Fibroblast of peridontal ligament (primary cell): ENCODE data around the gene PCDHGA5.
"Not testable (repeated sequence)": the region's sequence is repeated elsewhere in the genome, so short reads cannot be mapped to it uniquely, and the experiment has no call there.

Experiments used
- DNase-seq: peaks from one replicate; pipeline ENCODE4 v3.0.0-alpha.2; 2010; ENCODE audit errors: extremely low read depth

The PCDHGA5 gene

DNA sequence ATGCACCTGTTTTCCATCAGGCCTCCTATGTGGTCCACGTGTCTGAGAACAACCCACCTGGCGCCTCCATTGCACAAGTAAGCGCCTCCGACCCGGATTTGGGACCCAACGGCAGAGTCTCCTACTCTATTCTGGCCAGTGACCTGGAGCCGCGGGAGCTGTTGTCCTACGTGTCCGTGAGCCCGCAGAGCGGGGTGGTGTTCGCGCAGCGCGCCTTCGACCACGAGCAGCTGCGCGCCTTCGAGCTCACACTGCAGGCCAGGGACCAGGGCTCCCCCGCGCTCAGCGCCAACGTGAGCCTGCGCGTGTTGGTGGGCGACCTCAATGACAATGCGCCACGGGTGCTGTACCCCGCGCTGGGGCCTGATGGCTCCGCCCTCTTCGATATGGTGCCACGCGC, 12.4 kb upstream of the PCDHGA5 start:
- no peak for DNase-seq

DNA sequence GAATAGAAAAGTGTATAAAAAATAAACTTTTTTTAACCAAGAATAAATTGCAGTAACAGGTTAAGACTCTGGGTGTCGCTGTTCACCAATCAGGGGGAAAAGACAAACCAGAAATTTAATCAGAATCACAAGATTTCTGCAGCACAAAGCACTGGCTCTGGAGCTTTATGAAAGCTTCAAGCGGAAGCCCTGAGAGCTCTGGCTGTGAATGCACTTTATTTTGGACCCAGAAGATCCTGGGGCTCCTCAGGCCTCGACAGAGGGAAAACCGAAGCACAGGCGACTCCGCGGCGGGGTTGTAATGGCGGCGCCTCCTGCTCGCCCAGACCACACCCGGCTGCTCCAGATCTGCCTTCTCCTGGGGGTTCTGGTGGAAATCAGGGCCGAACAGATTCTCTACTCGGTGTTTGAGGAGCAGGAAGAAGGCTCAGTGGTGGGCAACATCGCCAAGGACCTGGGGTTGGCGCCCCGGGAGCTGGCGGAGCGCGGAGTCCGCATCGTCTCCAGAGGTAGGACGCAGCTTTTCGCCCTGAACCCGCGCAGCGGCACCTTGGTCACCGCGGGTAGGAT, 9.0 kb upstream of the PCDHGA5 start, which contains the start of gene PCDHGA4:
TSS of gene PCDHGA4 (plus strand) at position 122 of the 570 bp plus-strand sequence. CDS start at position 209, 87 bp downstream.
- DNase-seq, result peak; percentile 60

DNA sequence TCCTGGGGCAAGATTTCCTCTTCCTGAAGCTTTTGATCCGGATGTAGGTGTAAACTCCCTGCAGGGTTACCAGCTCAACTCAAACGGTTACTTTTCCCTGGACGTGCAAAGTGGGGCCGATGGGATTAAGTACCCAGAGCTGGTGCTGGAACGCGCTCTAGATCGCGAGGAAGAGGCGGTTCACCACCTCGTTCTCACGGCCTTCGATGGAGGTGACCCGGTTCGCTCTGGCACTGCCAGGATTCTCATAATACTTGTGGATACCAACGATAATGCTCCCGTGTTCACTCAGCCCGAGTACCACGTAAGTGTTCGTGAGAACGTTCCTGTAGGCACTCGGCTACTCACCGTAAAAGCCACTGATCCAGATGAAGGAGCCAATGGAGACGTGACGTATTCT, 8.3 kb upstream of the PCDHGA5 start:
- no peak for DNase-seq

DNA sequence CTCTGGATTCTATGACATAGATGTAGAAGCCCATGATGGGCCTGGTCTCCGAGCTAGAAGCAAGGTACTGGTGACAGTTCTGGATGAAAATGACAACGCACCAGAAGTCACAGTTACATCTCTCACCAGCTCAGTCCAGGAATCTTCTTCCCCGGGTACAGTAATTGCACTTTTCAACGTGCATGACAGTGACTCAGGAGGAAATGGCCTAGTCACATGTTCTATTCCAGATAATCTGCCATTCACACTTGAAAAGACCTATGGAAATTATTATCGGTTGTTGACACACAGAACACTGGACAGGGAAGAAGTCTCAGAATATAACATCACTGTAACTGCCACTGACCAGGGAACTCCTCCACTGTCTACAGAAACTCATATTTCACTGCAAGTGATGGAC, 7.8 kb upstream of the PCDHGA5 start:
- DNase-seq, result no peak

DNA sequence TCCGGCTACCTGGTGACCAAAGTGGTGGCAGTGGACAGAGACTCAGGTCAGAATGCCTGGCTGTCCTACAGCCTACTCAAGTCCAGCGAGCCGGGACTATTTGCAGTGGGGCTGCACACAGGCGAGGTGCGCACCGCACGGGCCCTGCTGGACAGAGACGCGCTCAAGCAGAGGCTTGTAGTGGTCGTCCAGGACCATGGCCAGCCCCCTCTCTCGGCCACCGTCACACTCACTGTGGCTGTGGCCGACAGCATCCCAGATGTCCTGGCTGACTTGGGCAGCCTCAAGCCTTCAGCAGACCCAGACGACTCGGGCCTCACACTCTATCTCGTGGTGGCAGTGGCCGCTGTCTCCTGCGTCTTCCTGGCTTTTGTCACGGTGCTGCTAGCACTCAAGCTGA, 7.0 kb upstream of the PCDHGA5 start:
- DNase-seq, result no peak

DNA sequence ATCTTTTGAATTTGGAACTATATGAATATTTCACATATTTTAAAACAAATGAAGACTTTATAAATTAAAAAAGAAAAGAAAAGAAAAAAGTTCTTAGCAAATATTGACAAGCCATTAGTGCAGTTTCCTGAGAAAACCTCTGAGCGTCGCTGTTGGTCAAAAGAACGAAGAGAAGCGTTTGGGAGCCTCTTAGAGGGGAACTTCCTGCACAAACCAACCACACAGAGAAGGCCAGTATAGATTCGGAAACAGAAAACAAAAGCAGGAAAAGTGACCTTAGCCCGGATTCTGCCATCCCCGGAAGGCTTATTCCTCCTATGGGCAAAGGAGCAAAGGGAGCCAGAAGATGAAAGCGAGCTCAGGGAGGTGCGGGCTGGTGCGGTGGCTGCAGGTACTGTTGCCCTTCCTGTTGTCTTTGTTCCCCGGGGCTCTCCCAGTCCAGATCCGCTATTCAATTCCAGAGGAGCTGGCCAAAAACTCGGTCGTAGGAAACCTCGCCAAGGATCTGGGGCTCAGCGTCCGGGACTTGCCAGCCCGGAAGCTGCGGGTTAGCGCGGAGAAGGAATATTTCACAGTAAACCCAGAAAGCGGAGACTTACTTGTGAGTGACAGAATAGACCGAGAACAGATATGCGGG, 4.1 kb upstream of the PCDHGA5 start, which contains the start of gene PCDHGB2:
TSS of gene PCDHGB2 (plus strand) at position 205 of the 637 bp plus-strand sequence. CDS start at position 347, 142 bp downstream.
- DNase-seq, result peak; percentile 57

DNA sequence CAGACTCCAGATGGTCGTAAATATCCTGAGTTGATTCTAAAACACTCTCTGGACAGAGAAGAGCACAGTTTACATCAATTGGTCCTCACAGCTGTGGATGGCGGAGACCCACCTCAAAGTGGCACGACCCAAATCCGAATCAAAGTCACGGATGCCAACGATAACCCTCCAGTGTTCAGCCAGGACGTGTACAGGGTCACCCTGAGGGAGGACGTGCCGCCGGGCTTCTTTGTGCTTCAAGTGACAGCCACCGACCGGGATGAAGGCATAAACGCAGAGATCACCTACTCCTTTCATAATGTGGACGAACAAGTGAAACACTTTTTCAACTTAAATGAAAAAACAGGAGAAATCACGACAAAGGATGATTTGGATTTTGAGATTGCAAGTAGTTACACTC, 3.3 kb upstream of the PCDHGA5 start:
- DNase-seq, result no peak

DNA sequence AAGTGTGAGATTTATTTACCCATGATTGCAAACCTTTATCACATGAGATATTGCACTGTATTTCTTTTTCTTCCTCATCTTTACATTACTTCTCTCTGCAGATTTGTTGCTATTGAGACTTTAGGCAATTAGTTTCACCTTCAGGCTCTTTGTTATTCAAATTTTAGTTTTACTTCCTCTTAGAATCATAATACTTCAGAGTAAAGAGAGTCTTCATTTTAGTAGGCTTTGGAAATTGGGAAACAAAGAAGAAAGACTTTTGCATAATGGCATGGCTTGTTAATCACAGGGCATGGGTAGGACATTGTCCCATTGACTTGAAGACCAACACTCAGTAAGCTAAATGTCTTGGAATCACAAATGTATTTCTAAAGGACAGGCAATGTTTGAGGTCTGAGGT, 1.2 kb upstream of the PCDHGA5 start:
- no peak for DNase-seq

DNA sequence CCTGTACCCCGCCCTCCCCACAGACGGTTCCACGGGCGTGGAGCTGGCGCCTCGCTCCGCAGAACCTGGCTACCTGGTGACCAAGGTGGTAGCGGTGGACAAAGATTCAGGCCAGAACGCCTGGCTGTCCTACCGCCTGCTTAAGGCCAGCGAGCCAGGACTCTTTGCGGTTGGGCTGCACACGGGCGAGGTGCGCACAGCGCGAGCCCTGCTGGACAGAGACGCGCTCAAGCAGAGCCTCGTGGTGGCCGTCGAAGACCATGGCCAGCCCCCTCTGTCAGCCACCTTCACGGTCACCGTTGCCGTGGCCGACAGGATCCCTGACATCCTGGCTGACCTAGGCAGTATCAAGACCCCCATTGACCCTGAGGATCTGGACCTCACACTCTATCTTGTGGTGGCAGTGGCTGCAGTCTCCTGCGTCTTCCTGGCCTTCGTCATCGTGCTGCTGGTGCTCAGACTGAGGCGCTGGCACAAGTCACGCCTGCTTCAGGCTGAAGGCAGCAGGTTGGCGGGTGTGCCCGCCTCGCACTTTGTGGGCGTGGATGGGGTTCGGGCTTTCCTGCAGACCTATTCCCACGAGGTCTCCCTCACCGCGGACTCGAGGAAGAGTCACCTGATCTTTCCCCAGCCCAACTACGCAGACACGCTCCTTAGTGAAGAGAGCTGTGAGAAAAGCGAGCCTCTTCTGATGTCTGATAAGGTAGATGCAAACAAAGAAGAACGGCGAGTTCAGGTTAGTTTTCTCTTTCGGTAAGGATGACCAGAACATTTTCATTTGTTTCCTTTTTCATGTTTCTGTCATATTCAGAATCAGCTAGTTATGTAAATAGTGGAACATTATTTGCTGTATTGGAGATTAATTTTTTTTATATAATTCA, 2.3 kb downstream of the PCDHGA5 start:
- DNase-seq, result no peak

DNA sequence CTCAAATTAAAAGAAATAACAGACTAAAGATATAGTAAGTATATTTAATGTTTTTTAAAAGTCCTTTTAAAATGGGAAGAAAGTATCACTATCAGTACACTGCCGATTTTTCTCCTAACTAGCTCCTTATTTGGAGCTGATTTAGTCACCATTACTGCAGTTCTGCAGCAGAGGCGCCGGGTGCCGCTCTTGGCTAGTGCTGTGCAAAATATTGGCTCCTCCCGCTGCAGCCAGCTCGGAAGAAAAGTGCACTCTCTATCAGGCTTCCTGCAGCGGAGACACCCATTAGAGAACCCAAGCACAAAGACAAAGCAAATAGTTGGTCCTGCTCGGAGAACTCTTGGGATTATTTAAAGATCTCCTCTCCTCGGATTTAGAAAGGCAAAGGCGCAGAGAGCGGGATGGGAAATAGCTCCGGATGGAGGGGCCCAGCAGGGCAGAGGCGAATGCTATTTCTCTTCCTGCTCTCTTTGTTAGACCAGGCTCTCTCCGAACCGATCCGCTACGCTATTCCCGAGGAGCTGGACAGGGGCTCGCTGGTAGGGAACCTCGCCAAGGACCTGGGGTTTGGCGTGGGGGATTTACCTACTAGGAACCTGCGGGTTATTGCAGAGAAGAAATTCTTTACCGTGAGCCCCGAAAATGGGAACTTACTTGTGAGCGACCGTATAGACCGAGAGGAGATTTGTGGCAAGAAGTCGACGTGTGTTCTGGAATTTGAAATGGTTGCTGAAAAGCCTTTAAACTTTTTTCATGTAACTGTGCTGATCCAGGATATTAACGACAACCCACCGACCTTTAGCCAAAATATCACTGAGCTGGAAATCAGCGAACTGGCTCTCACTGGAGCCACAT, 6.3 kb downstream of the PCDHGA5 start, which contains the start of gene PCDHGB3:
TSS of gene PCDHGB3 (plus strand) at position 249 of the 855 bp plus-strand sequence. CDS start at position 402, 153 bp downstream.
- peak; percentile 38 for DNase-seq

DNA sequence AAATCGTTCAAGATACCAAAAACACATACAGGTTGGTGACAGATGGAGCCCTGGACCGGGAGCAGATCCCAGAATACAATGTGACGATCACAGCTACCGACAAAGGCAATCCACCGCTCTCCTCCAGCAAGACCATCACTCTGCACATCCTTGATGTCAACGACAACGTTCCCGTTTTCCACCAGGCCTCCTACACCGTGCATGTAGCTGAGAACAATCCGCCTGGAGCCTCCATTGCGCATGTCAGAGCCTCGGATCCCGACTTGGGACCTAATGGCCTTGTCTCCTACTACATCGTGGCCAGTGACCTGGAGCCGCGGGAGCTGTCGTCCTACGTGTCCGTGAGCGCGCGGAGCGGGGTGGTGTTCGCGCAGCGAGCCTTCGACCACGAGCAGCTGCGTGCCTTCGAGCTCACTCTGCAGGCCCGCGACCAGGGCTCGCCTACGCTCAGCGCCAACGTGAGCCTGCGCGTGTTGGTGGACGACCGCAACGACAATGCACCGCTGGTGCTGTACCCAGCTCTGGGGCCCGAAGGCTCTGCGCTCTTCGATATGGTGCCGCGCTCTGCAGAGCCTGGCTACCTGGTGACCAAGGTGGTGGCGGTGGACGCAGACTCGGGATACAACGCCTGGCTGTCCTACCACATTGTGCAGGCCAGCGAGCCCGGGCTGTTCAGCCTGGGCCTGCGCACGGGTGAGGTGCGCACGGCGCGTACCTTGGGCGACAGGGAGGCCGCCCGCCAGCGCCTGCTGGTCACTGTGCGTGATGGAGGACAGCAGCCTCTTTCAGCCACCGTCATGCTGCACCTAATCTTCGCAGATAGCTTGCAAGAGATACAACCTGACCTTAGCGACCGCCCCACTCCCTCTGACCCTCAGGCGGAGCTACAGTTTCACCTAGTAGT, 7.9 kb downstream of the PCDHGA5 start:
- no peak for DNase-seq

DNA sequence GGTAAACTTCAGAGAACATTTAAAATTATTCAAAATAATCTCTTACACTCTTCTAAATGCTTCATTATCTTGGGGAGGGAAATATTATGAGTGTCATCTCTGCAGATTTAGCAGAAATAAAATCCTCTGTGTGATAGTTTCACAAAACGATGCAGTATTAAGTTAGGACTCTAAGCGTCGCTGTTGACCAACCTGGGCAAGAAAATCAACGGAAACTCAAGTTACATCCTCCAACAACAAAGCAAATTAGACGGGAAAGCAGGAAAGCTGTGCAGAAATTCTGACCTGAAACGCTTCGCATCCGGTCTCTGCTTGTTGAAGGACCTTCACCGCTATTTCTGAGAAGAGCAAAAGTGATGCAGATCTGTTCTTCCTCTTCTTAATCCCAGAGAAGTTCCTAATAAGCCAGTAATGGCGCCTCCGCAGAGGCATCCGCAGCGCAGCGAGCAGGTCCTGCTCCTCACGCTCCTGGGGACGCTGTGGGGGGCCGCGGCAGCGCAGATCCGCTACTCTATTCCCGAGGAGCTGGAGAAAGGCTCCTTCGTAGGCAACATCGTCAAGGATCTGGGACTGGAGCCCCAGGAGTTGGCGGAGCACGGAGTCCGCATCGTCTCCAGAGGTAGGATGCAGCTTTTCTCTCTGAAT, 9.8 kb downstream of the PCDHGA5 start, which contains the start of gene PCDHGA6:
TSS of gene PCDHGA6 (plus strand) at position 219 of the 645 bp plus-strand sequence. CDS start at position 412, 193 bp downstream.
- peak; percentile 49 for DNase-seq

DNA sequence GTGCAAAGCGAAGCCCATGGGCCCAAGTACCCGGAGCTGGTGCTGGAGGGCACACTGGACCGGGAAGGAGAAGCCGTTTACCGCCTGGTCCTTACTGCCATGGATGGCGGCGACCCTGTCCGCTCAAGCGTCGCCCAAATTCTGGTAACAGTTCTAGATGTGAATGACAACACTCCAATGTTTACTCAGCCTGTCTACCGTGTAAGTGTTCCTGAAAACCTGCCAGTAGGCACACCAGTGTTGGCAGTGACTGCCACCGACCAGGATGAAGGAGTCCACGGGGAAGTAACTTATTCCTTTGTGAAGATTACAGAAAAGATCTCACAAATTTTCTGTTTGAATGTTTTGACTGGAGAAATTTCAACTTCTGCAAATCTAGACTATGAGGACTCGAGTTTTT, 10.7 kb downstream of the PCDHGA5 start:
- DNase-seq, result no peak

DNA sequence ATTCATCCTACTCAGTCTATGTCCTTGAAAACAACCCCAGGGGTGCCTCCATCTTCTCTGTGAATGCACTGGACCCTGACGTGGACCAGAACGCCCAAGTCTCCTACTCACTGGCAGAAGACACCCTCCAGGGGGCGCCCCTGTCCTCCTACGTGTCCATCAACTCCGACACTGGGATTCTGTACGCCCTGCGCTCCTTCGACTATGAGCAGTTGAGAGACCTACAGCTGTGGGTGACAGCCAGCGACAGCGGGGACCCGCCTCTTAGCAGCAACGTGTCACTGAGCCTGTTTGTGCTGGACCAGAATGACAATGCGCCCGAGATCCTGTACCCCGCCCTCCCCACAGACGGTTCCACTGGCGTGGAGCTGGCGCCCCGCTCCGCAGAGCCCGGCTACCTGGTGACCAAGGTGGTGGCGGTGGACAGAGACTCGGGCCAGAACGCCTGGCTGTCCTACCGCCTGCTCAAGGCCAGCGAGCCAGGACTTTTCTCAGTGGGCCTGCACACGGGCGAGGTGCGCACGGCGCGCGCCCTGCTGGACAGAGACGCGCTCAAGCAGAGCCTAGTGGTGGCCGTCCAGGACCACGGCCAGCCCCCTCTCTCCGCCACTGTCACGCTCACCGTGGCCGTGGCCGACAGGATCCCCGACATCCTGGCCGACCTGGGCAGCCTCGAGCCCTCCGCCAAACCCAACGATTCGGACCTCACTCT, 11.6 kb downstream of the PCDHGA5 start:
- DNase-seq, result not testable (repeated sequence)

DNA sequence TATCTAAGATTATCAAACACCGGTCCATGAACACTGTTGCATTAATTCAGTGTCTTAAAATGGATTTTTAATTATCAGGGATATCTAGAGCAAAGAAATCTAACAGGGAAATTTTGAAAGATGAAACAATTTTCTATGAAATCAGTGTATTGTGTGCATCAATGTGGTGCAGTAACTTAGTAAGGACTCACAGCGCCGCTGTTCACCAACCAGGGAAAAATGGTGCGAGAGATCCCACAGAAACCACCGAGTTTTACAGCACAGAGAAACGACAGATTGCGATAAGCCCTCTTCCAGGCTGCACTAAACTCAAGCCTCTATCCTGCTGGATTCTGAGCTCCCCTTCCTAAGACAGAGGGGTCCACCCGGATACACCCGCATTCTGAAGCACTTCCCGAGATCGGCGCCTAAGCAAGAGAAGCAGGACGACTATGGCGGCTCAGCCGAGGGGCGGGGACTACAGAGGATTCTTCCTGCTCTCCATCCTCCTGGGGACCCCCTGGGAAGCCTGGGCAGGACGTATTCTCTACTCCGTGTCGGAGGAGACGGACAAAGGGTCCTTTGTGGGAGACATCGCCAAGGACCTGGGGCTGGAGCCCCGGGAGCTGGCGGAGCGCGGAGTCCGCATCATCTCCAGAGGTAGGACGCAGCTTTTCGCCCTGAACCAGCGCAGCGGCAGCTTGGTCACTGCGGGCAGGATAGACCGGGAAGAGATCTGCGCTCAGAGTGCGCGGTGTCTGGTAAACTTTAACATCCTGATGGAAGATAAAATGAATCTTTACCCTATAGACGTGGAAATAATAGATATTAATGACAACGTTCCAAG, 18.7 kb downstream of the PCDHGA5 start, which contains the start of gene PCDHGA7:
TSS of gene PCDHGA7 (plus strand) at position 274 of the 826 bp plus-strand sequence. CDS start at position 432, 158 bp downstream.
- peak; percentile 52 for DNase-seq

DNA sequence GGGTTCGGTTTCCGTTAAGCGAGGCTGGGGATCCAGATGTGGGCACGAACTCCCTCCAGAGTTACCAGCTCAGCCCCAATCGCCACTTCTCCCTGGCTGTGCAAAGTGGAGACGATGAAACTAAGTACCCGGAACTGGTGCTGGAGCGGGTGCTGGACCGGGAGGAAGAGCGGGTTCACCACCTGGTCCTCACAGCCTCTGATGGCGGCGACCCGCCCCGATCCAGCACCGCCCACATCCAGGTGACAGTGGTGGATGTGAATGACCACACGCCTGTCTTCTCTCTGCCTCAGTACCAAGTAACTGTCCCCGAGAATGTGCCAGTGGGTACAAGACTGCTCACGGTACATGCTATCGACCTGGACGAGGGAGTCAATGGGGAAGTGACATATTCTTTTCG, 19.4 kb downstream of the PCDHGA5 start:
- no peak for DNase-seq

DNA sequence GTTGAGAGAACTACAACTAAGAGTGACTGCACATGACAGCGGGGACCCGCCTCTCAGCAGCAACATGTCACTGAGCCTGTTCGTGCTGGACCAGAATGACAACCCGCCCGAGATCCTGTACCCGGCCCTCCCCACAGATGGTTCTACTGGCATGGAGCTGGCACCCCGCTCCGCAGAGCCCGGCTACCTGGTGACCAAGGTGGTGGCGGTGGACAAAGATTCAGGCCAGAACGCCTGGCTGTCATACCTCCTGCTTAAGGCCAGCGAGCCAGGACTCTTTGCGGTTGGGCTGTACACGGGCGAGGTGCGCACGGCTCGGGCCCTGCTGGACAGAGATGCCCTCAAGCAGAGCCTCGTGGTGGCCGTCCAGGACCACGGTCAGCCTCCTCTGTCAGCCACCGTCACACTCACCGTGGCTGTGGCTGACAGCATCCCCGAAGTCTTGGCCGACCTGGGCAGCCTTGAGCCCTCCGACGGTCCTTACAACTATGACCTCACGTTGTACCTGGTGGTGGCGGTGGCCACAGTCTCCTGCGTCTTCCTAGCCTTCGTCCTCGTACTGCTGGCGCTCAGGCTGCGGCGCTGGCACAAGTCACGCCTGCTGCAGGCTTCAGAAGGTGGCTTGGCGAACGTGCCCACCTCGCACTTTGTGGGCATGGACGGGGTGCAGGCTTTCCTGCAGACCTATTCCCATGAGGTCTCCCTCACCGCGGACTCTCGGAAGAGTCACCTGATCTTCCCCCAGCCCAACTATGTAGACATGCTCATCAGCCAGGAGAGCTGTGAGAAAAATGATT, 20.7 kb downstream of the PCDHGA5 start:
- DNase-seq, result no peak
